HG02759 (cell line): ENCODE measurements around the gene RHOT1.
"Not testable (repeated sequence)": the region's sequence is repeated elsewhere in the genome, so short reads cannot be mapped to it uniquely, and the experiment has no call there.

Experiments
- ATAC-seq: cut with Tn5 transposase; IDR thresholded peaks from one replicate; pipeline ENCODE4 v1.9.1; 2021; ENCODE audit warnings: mild to moderate bottlenecking, moderate library complexity; ENCODE audit not compliant: unreplicated experiment

The RHOT1 gene

GRCh38 chr17:32123782-32124181 is 18.5 kb upstream of the RHOT1 start:
- ATAC-seq: no peak

DNA sequence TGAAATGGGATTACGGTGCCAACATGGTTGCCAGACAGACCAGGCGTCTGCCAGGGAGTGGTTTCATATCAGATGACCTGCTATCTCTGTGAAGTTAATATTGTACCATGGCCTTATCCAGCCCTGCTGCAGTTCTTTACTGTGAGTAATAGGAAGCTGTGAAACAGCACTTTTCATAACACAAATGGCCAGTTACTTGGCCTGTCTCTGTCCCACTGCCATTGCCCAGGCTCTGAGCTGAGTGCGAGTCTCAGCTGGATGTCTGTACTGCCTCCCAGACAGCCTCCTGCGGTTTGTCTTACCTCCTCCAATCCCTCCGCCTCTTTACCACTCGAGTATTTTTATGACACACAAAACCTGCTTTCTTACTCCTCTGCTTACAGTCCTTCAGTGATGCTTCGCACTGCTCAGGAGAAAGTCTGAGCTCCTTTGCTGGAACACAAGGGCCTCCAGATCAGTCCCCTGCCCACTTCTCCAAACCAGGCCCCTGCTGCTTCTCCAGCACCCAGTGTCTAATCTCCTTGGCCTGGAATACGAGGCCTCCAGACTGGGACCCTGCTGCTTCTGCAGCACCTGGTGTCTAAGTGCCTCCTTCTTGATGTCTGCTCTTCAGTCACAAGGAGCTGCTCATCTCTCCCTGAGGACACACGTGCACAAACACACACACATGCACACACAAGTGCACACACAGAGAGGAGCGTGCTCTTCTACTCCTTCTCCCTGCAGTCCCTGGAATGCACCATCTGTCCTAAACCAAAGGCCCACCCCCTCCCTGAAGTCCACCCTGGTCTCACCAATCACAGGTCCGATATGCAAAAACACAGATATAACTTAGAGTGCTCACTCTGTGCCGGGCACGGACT is 17.1 kb upstream of the RHOT1 start:
- ATAC-seq: no peak

DNA sequence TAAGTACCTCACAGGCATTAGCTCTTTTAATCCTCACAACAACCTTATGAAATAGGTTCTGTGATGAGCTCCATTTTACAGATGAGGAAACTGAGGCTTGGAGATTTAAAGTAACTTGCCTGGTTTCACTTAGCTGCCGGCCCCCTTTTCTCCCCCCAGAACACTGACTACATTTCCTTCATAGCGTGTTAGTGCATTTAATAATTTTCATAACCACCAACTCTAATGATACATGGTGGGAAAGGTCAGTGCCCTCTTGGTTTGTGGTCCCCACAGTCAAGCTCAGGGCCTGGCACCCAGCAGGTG is 16.5 kb upstream of the RHOT1 start:
- ATAC-seq: no peak

- no peak for ATAC-seq
Measured at GRCh38 chr17:32126325-32126724, 16.0 kb upstream of the RHOT1 start.

DNA sequence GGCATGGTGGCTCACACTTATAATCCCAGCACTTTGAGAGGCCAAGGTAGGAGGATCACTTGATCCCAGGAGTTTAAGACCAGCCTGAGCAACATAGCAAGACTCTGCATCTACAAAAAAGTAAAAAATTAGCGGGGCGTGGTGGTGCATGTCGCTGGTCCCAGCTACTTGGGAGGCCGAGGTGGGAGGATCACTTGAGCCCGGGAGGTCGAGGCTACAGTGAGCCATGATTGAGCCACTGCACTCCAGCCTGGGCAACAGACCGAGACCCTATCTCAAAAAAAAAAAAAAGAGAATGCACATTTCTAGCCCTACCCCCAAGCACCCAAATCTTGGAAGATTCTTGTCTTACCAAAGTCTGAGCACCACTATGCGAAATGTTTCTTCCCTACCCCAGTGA is 15.6 kb upstream of the RHOT1 start:
- no peak for ATAC-seq

GRCh38 chr17:32127158-32127897 is 15.0 kb upstream of the RHOT1 start:
- peak; percentile 94 for ATAC-seq

GRCh38 chr17:32128470-32128869 is 13.8 kb upstream of the RHOT1 start:
- ATAC-seq: not testable (repeated sequence)

GRCh38 chr17:32135497-32136117 is 6.7 kb upstream of the RHOT1 start:
- not testable (repeated sequence) for ATAC-seq

GRCh38 chr17:32136856-32137255 is 5.4 kb upstream of the RHOT1 start:
- no peak for ATAC-seq

DNA sequence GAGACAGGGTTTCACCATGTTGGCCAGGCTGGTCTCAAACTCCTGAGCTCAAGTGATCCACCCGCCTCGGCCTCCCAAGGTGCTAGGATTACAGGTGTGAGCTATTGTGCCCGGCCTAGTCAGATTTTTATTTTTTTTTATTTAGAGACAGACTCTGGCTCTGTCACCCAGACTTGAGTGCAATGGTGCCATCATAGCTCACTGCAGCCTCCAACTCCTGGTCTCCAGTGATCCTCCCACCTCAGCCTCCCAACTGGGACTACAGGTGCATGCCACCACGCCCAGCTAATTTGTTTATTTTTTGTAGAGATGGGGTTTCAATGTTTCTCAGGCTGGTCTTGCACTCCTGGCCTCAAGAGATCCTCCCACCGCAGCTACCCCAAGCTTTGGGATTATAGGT is 2.8 kb upstream of the RHOT1 start:
- ATAC-seq: not testable (repeated sequence)

GRCh38 chr17:32141258-32141657 is 1.0 kb upstream of the RHOT1 start:
- ATAC-seq: no peak

DNA sequence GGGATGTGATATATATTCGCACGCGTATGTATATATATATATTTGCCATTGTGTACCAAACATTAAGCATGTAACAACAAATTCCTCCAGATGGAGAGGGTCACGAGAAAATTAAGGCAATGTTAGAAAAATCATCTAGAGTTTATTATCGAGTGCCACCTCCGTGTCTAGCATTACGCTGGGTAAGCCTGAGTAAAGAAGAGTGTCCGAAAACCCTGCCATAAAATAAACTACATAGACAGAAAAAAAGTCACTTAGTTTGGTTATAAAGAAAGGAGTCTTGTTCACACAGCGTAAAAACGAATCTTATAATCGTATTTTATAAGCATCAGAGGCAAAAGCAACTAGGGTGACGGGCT is 644 bp upstream of the RHOT1 start:
- ATAC-seq: no peak

DNA sequence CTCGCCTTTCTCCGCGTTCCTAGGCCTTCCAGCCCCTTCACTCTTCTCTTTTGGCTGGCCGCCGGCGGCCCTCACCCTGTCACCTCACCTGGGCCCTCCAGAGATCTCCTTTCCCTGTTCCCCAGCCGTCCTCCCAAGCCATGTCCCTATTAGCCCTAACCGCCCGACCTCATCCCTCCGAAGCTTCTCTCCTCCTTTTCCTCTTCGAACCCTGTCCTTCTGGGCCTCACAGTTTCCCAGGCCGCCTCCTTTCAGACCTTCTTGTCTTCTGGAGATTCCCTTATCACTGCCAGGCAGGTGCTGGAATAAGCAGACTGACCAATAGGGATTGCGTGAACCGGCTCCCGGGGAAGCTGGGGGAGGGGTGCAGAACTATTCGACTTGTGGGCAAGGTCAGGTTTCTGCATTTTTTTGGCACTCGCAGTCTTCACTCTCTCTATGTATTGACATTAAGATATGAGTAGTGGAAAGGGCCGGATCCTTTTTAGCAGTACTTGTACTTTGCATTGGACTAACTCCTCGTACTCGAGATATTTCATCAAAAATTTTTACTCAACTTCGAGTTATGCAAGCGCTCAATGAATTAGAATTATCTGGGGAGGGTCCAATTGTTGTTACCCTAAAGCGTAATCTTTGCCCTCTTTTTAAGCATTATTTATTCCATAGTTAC is 690 bp downstream of the RHOT1 start:
- ATAC-seq: no peak

DNA sequence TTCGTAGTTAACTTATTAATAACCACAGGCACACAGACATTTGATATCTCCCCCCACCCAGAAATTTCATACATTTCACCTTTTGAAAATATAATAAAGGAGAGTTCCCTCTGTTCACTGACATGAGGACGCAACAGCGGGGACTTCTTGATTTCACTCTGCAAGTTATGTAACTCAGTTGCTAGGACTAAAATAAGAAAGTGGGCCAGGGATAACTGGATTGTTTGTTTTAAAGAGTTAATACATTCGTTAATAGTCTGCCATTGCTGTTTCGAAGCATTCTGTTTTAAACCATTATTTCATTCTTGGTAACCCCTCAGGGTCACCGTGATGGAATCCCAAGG is 1.2 kb downstream of the RHOT1 start:
- no peak for ATAC-seq

DNA sequence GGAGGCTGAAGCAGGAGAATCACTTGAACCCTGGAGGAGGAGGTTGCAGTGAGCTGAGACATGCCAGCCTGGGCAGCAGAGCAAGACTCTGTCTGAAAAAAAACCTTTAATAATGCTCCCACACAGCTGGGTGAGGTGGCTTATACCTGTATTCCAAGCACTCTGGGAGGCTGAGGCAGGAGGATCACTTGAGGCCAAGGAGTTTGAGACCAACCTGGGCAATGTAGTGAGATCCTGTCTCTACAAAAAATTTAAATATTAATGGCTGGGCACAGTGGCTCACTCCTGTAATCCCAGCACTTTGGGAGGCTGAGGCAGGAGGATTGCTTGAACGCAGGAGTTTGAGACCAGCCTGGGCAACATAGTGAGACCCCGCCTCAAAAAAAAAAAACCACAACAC is 2.1 kb downstream of the RHOT1 start:
- not testable (repeated sequence) for ATAC-seq

- ATAC-seq: no peak
Measured at GRCh38 chr17:32148351-32148750, 6.0 kb downstream of the RHOT1 start.

DNA sequence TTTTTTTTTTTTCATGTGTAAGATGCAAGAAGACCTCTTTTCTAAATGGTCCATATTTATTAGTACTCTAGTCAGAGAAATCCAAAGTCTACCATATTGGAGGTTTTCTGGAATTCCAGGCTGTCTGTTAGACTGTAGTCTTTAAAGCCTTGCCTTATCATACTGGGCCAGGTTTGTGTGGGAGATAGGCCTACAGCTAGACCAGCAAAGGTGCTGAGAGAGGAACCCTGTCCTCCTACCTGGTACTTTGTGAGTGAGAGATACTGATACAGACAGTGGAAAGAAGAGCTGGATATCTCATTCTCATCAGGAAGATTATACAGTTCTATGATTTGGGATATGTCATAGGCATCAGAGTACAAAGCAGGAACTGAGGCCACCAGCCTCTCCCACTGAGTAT is 8.1 kb downstream of the RHOT1 start:
- ATAC-seq: no peak

GRCh38 chr17:32152130-32152529 is 9.8 kb downstream of the RHOT1 start:
- no peak for ATAC-seq

- no peak for ATAC-seq
Measured at GRCh38 chr17:32155896-32156295, 13.6 kb downstream of the RHOT1 start.

DNA sequence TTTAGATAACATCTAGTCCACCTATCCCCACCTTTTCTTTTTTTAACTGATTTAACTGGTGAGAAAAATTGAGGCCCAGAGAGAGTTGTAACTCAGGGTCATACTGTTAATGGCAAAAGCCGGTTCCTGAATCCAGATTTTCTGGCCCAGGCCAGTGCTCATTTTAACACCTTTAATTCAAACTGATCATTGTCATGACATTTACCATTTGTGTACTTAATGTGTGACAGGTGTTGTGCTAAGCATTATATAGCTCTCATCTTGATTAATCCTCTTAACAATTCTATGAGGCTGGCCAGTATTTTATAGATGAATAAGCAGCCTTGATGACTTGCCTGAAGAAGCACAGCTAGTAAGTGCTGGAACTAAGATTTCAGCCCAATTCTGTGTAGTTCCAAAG is 14.4 kb downstream of the RHOT1 start:
- ATAC-seq: no peak

GRCh38 chr17:32157225-32157624 is 14.9 kb downstream of the RHOT1 start:
- ATAC-seq: no peak
